ENCODE data around the gene ATP6V0B. TPM values are rescaled to one million over a fixed set of nuclear protein-coding genes. Genes with fewer than 3 reads are reported as not detected.

The ATP6V0B gene
- total RNA-seq, 1 donor from 2014 or later, result 39.2 TPM

GRCh38 chr1:43947061-43947873 is 27.5 kb upstream of the ATP6V0B start:
- Histone ChIP-seq H3K27ac (no peak overlapping the region), H3K9me3 (ENCODE audit: low read depth) (no peaks in the 10 kb centered on the region), H3K9ac (peak overlapping the region; percentile 96), H3K79me2 (ENCODE audit: low read depth) (peaks cover 8% of the 10 kb centered on the region), H4K20me1 (ENCODE audit: low read depth) (peaks cover 2% of the 10 kb centered on the region), H2AFZ (replicated peaks) (peak overlapping the region; percentile 98), H3K36me3 (no peaks in the 10 kb centered on the region), H3K4me1 (peaks cover 13% of the 10 kb centered on the region), H3K4me3 (peak overlapping the region; percentile 75), H3K27me3 (no peaks in the 10 kb centered on the region), H3K4me2 (peak overlapping the region; percentile 93), H3F3A (ENCODE audit: low read depth) (peaks cover 11% of the 10 kb centered on the region)
- H3K4me1 Mint-ChIP-seq, result peaks cover 20% of the 10 kb centered on the region
- peak overlapping the region; percentile 90 for H3K4me3 Mint-ChIP-seq
- peaks cover 2% of the 10 kb centered on the region for H3K27me3 Mint-ChIP-seq (ENCODE audit: insufficient read depth, low read depth)
- H3K9me3 Mint-ChIP-seq, result no peaks in the 10 kb centered on the region
- DNase-seq (ENCODE audit: low spot score), result no peak
- H3K36me3 Mint-ChIP-seq, result peaks cover 5% of the 10 kb centered on the region
- H3K27ac Mint-ChIP-seq, result peak overlapping the region; percentile 91
- TF ChIP-seq EZH2phosphoT487 (IDR thresholded peaks at IDR 0.05) (no peak), EZH2 (IDR thresholded peaks at IDR 0.05) (no peak), CTCF (IDR thresholded peaks at IDR 0.05) (no peak)

DNA sequence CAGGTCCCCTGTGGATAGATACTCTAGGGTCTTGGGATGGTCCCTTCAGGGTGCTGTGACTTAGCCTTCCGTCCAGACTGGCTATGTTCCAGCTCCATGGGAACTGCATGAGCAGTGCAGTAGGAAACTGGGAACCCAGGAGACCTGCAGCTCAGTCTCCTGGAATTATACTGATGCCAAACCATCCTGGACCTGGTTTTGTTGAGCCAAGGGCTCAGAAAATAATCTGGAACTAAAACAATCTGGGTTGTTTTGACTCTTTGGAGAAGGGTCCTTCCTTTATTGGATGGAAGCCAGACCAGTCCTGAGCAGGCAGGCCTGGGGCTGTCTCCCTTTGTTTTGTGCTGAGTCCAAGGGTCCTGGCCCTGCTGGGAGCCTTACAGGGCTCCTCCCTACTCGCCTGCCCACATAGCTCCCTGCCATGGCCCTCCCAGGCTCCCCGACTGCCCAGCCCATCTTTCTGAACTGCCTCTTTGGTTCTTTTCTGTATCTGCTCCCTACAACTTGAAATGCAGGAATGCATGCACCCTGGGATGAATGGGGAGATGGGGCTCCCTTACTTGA is 26.8 kb upstream of the ATP6V0B start:
- H3F3A ChIP-seq (ENCODE audit: low read depth), result peaks cover 18% of the 10 kb centered on the region
- Mint-ChIP-seq H3K36me3 (peaks cover 5% of the 10 kb centered on the region), H3K4me1 (peaks cover 24% of the 10 kb centered on the region), H3K27ac (peak overlapping the region; percentile 58), H3K4me3 (peak overlapping the region; percentile 90), H3K27me3 (ENCODE audit: insufficient read depth, low read depth) (peaks cover 2% of the 10 kb centered on the region), H3K9me3 (no peaks in the 10 kb centered on the region)
- no peaks in the 10 kb centered on the region for H3K36me3 ChIP-seq
- H2AFZ ChIP-seq (replicated peaks), result no peak overlapping the region
- H3K9me3 ChIP-seq (ENCODE audit: low read depth), result no peaks in the 10 kb centered on the region
- no peak for DNase-seq (ENCODE audit: low spot score)
- no peak overlapping the region for H3K9ac ChIP-seq
- TF ChIP-seq CTCF (IDR thresholded peaks at IDR 0.05) (no peak), EZH2 (IDR thresholded peaks at IDR 0.05) (no peak), EZH2phosphoT487 (IDR thresholded peaks at IDR 0.05) (no peak)
- H3K4me1 ChIP-seq, result peaks cover 17% of the 10 kb centered on the region
- no peaks in the 10 kb centered on the region for H3K27me3 ChIP-seq
- peaks cover 8% of the 10 kb centered on the region for H3K79me2 ChIP-seq (ENCODE audit: low read depth)
- no peak overlapping the region for H3K27ac ChIP-seq
- peak overlapping the region; percentile 93 for H3K4me2 ChIP-seq
- peaks cover 9% of the 10 kb centered on the region for H4K20me1 ChIP-seq (ENCODE audit: low read depth)
- H3K4me3 ChIP-seq, result peak overlapping the region; percentile 75

DNA sequence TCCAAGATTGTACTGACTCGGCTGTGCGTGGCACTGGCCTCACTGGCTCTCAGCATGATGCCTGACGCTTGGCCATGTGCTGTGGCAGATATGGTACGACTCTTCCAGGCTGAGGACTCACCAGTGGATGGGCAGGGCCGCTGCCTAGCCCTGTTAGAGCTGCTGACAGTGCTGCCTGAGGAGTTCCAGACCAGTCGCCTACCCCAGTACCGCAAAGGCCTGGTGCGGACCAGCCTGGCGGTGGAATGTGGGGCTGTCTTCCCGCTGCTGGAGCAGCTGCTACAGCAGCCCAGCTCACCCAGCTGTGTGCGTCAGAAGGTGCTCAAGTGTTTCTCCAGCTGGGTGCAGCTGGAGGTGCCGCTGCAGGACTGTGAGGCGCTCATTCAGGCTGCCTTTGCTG is 25.1 kb upstream of the ATP6V0B start:
- Mint-ChIP-seq H3K27ac (peak overlapping the region; percentile 36), H3K4me1 (peaks cover 31% of the 10 kb centered on the region), H3K36me3 (peaks cover 5% of the 10 kb centered on the region), H3K4me3 (no peak overlapping the region), H3K9me3 (no peaks in the 10 kb centered on the region), H3K27me3 (ENCODE audit: insufficient read depth, low read depth) (peaks cover 2% of the 10 kb centered on the region)
- no peak for DNase-seq (ENCODE audit: low spot score)
- Histone ChIP-seq H3K27ac (no peak overlapping the region), H3K27me3 (no peaks in the 10 kb centered on the region), H3K36me3 (no peaks in the 10 kb centered on the region), H2AFZ (replicated peaks) (no peak overlapping the region), H3K4me1 (peaks cover 24% of the 10 kb centered on the region), H3K79me2 (ENCODE audit: low read depth) (peaks cover 14% of the 10 kb centered on the region), H4K20me1 (ENCODE audit: low read depth) (peaks cover 23% of the 10 kb centered on the region), H3K9ac (no peak overlapping the region), H3K4me3 (no peak overlapping the region), H3K4me2 (no peak overlapping the region), H3K9me3 (ENCODE audit: low read depth) (no peaks in the 10 kb centered on the region), H3F3A (ENCODE audit: low read depth) (peaks cover 23% of the 10 kb centered on the region)
- TF ChIP-seq EZH2 (IDR thresholded peaks at IDR 0.05), result no peak
- no peak for TF ChIP-seq EZH2phosphoT487 (IDR thresholded peaks at IDR 0.05)
- TF ChIP-seq CTCF (IDR thresholded peaks at IDR 0.05), result no peak

All from neural progenitor cell (in vitro differentiated cells).